ENCODE measurements around the gene C1orf116. TPM values are rescaled to one million over a fixed set of nuclear protein-coding genes. Genes with fewer than 3 reads are reported as not detected.
A peak's percentile ranks its signal among the peaks of the same experiment; 100 is the strongest.

The C1orf116 gene
- total RNA-seq, 1 experiment from 2014 or later: 124 TPM

GRCh38 chr1:207000651-207001291, 31.8 kb downstream of the C1orf116 start:
- DNase-seq: no peak
- BruUV-seq (replicated peaks): no TSS peak
- H3K27ac Mint-ChIP-seq (ENCODE audit: unreplicated experiment): peak overlapping the region; percentile 83
- no peak overlapping the region for H3K4me3 Mint-ChIP-seq (ENCODE audit: low read depth, unreplicated experiment)
- intact Hi-C loops (cut with micrococcal nuclease; ENCODE audit: unreplicated experiment): loop anchor here (10.0 kb wide), 1 partner anchor 54 kb away; the partner anchor contains the start of genes PFKFB2 and YOD1
- no peaks in the 10 kb centered on the region for H3K9me3 Mint-ChIP-seq (ENCODE audit: low read depth, unreplicated experiment)
- CTCF ChIA-PET: interaction anchor here (0.6 to 1.3 kb wide), 3 partner anchors 19 to 52 kb away, joined by 3 to 4 read pairs (median 4); partner anchors contain the start of genes C1orf116 and PFKFB2
- peaks cover 15% of the 10 kb centered on the region for H3K36me3 Mint-ChIP-seq (ENCODE audit: insufficient read depth, unreplicated experiment)
- H3K27me3 Mint-ChIP-seq (ENCODE audit: unreplicated experiment): no peaks in the 10 kb centered on the region
- peaks cover 64% of the 10 kb centered on the region for H3K4me1 Mint-ChIP-seq (ENCODE audit: low read depth, unreplicated experiment)
- TF ChIP-seq CTCF (IDR thresholded peaks at IDR 0.05; ENCODE audit: unreplicated experiment): no peak

GRCh38 chr1:206998816-206999215, 33.7 kb downstream of the C1orf116 start:
- BruUV-seq (replicated peaks): no TSS peak
- Mint-ChIP-seq H3K4me3 (ENCODE audit: low read depth, unreplicated experiment) (no peak overlapping the region), H3K4me1 (ENCODE audit: low read depth, unreplicated experiment) (peaks cover 47% of the 10 kb centered on the region), H3K27ac (ENCODE audit: unreplicated experiment) (no peak overlapping the region), H3K27me3 (ENCODE audit: unreplicated experiment) (no peaks in the 10 kb centered on the region), H3K36me3 (ENCODE audit: insufficient read depth, unreplicated experiment) (peaks cover 7% of the 10 kb centered on the region), H3K9me3 (ENCODE audit: low read depth, unreplicated experiment) (no peaks in the 10 kb centered on the region)
- no peak for DNase-seq
- CTCF ChIA-PET: no interaction called here
- intact Hi-C loops (cut with micrococcal nuclease; ENCODE audit: unreplicated experiment): no loop called here
- no peak for TF ChIP-seq CTCF (IDR thresholded peaks at IDR 0.05; ENCODE audit: unreplicated experiment)

- H3K27ac Mint-ChIP-seq (ENCODE audit: unreplicated experiment): peak overlapping the region; percentile 31
- peaks cover 23% of the 10 kb centered on the region for H3K4me1 Mint-ChIP-seq (ENCODE audit: low read depth, unreplicated experiment)
- DNase-seq: peak; percentile 48
- no peaks in the 10 kb centered on the region for H3K9me3 Mint-ChIP-seq (ENCODE audit: low read depth, unreplicated experiment)
- CTCF ChIA-PET: interaction anchor here (1.0 kb wide), 1 partner anchor 29 kb away, joined by 4 read pairs; no protein-coding TSS in a partner anchor
- no peak for TF ChIP-seq CTCF (IDR thresholded peaks at IDR 0.05; ENCODE audit: unreplicated experiment)
- H3K4me3 Mint-ChIP-seq (ENCODE audit: low read depth, unreplicated experiment): no peak overlapping the region
- intact Hi-C loops (cut with micrococcal nuclease; ENCODE audit: unreplicated experiment): no loop called here
- no TSS peak for BruUV-seq (replicated peaks)
- no peaks in the 10 kb centered on the region for H3K27me3 Mint-ChIP-seq (ENCODE audit: unreplicated experiment)
- H3K36me3 Mint-ChIP-seq (ENCODE audit: insufficient read depth, unreplicated experiment): no peaks in the 10 kb centered on the region
Observed at GRCh38 chr1:206992790-206993189, 39.8 kb downstream of the C1orf116 start.

- CTCF ChIA-PET: no interaction called here
- Mint-ChIP-seq H3K36me3 (ENCODE audit: insufficient read depth, unreplicated experiment) (no peaks in the 10 kb centered on the region), H3K9me3 (ENCODE audit: low read depth, unreplicated experiment) (no peaks in the 10 kb centered on the region), H3K4me1 (ENCODE audit: low read depth, unreplicated experiment) (peaks cover 40% of the 10 kb centered on the region), H3K27me3 (ENCODE audit: unreplicated experiment) (no peaks in the 10 kb centered on the region), H3K4me3 (ENCODE audit: low read depth, unreplicated experiment) (no peak overlapping the region), H3K27ac (ENCODE audit: unreplicated experiment) (no peak overlapping the region)
- TF ChIP-seq CTCF (IDR thresholded peaks at IDR 0.05; ENCODE audit: unreplicated experiment): no peak
- DNase-seq: no peak
- BruUV-seq (replicated peaks): no TSS peak
- intact Hi-C loops (cut with micrococcal nuclease; ENCODE audit: unreplicated experiment): no loop called here
Observed at GRCh38 chr1:206987873-206988272, 44.7 kb downstream of the C1orf116 start.

All from Calu3 (cell line).